DMS 273 (cell line): ENCODE results near the gene MPPED1.

ENCODE experiments used
- DNase-seq: peaks from one replicate; lab custom pipeline; 2025; ENCODE audit not compliant: unreplicated experiment; lab: John Stamatoyannopoulos, UW

The MPPED1 gene, protein sequence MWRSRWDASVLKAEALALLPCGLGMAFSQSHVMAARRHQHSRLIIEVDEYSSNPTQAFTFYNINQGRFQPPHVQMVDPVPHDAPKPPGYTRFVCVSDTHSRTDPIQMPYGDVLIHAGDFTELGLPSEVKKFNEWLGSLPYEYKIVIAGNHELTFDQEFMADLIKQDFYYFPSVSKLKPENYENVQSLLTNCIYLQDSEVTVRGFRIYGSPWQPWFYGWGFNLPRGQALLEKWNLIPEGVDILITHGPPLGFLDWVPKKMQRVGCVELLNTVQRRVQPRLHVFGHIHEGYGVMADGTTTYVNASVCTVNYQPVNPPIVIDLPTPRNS

DNA sequence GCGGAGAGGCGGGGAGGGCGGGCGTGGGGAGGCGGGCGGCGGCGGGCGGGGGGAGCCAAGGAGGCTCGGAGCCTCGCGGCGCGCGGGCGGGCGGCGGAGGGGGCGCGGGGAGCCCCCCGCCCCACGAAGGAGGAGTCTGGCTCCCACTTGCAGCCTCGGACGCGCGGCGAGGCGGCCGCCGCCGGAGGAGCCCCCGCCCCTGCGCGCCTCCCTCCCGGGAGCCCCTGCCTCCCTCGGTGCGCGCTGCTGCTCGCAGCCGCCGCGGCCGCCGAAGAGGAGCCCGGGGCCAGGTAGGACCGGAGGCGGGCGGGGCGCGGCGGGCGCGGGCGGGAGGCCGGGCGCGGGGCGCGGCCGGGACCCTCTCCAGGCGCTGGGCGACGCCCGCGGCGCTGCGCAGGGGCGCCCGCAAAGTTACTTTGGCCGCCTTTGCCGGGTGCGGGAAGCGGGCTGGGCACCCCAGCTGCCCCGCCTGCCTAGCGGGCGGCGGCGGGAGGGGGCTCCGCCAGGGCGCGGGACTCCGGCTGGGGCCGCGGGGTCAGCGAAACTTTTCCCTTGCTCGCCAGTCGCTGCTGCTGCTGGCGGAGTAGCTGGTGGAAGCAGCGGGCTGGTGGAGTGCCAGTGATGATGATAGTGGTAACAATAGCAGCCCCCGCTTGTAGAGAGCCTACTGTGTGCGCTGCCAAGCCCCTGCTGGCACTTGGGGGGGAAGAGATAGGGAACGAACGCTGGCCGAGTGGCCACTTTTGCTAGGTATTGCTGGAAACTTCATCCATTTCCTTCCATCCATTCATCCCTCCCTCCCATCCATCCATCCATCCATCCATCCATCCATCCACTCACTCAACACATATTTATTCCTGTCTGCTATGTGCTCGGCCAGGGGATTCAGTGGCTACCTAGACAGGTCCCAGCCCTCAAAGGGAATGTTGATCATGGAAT is at the start of gene MPPED1:
Gene MPPED1, plus strand, starts transcription at position 146 of the 939 bp plus-strand sequence. CDS start 12,972 bp downstream, outside the sequence.
- no peak for DNase-seq

DNA sequence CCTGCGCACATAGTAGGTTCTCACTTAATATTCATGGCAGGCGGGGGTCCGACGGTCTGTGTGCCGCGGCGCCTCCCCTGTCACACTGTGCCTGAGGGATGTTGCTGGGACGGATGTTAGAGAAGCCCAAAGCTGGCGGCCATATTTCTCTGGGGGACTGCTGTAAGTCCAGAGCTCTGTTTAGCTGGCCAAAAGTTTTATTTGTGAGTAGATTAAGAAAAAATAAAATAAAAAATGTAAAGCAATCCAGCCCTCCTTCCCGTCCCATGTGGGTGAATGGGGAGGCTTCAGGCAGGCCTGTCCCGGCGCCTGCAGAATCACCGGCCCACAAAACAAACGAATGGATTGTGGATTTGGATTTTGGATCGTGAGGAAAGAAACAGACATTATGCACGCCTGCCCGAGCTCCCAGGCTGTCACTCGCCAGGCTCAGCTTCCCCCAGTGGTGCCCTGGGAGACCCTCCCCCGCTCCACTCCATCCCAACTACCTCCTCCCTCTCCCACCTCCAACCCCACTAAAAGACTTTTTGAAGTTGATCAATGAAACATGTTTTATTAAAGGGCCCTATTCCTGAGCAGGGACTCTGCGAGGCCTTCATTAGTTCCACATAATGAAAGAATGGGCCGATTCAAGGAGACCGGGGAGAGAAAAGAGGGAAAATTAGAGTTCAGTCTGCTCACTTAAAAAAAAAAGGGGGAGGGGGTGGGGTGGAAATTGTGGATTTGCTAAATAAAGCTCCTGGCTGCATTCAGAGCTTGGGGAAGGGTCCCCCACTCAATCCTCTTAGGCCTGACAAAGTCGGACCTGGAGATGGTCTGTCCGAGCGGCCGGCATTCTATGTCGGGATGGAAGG is 48.3 kb upstream of the MPPED1 start:
- DNase-seq, result no peak

DNA sequence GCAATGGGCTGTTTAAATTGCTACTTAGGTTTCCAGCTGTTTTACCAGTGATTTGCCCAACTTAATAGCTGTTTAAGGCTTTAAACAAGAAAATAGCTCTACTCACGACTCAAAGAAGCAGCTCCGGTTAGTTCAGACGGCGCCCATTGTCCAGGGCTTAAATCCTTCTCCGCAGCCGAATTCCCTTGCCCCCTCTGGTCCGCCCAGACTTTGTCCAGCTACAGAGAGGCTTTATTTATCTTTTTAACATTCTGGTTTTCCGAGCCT is 47.7 kb upstream of the MPPED1 start:
- DNase-seq, result no peak

DNA sequence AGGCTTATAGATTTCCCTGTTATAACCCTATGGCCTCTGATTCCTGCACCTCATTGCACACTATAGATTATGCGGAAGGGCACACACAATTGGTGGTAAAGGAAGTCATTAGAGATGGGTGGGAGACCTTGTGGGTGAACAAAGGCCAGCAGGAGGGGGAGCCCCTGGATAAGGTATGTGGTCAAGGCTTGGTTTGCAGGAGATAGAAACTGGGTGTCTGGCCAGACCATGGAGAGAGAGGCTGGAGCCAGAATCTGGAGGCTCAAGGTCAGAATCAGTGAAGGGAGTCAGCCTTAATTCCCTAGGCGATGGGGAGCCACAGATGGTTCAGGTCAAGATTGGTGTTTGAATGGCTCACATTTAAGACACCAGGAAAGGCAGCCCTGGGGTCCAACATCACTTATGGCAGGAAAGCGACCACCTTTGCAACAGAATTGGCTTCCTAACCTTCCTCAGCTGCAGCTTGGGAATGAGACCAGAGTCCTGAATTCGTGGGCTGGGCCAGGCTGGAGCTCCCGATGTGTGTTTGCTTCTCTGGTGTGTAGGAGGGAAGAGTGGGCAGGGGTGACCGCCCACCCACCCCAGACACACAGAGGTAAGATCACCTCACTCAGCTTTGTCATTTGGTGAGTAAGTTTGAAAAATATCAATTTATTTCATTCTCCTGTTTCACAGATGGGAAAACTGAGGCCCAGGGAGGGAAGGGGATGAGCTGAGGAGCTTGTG is 45.9 kb upstream of the MPPED1 start:
- no peak for DNase-seq

DNA sequence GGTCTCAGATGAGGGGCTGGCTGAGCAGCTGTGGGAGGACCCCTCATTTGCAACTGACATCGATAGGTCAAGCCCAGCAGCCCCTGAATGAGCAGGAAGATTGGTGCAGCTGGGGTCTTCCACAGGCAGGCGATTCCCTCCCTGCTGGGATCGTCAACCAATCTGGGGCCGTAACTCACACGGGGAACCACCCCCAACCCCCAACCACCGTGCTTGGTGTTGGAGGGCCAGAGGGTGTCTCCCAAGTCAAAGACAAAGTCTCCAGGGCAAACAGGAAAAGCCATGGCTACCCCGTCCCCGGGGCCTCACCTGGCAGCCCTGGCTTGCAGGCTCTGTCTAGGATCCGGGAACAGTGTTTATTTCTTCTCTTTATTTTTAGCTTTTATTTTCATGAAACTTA is 41.8 kb upstream of the MPPED1 start:
- no peak for DNase-seq

DNA sequence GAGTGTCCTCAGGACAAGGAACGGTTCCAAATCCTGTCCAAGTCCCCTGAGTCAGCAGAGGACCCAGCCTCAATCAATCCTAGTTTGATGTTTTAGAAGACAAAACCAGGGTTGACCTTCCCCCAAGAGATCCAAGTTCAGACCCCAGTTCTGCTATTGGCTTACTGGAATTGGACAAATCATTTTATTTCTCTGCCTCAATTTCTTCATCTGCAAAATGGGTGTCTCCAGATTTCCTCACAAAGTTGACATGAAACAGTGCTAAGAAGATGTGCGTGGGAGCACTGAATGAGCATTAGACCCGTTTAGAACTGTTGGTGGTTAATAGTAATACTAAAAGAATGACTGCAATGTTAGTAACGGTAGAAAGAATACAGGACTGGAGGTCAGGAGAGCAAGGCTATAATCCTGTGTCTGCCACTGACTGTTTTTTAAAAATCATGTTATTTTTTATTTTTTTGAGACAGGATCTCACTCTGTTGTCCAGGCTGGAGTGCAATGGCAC is 35.8 kb upstream of the MPPED1 start:
- no peak for DNase-seq

DNA sequence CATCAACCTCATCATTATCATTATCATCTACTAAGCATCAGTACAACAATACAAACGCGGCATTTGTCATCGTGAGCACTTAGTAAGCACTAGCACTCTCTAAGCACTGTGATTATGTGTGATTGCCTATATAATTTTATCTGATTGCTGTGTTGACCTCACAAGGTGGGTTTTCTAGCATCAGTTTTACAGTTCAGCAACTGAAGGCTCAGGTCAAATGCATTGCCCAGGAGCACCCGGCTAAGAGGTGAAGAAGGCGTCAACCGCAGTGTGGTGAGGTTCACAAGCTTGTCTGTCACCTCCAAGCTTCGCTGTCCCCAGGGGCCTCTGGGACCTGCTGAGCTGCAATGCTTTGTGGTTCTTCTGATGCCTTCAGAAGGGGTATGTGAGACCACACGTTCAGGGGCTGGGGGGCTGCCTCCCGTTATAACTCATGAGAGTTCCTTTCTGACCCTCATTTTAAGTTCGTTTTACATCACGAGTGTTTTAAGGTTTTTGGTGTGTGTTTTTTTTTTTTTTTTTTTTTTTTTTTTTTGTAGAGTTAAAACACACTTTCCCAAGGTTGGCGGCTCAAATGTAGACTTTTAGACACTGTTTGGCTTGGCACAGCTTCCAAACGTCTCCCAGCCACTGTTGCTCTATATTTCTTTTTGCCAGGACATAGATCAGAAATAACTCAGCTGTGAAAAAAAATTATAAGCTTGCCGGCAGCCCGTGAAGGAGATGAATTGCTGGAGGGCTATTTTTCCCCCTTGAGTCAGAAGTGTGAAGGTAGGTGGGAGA is 34.9 kb upstream of the MPPED1 start:
- no peak for DNase-seq

DNA sequence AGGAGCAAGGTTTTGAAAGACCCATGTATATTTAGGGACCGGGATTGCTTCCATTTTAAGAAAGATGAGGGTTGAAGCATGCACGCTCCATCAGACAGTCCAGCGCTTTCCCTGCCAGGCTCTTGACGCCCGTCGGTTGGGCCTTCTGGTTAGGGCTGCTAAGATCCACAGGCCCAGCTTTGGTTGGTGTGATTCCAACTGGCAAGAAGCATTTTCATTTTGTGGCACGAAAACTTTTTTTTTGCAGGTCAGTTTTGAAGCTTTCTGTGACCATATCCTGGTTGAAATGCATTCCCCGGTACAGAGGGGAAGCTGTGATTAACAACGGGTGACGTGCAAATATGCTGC is 34.3 kb upstream of the MPPED1 start:
- no peak for DNase-seq

DNA sequence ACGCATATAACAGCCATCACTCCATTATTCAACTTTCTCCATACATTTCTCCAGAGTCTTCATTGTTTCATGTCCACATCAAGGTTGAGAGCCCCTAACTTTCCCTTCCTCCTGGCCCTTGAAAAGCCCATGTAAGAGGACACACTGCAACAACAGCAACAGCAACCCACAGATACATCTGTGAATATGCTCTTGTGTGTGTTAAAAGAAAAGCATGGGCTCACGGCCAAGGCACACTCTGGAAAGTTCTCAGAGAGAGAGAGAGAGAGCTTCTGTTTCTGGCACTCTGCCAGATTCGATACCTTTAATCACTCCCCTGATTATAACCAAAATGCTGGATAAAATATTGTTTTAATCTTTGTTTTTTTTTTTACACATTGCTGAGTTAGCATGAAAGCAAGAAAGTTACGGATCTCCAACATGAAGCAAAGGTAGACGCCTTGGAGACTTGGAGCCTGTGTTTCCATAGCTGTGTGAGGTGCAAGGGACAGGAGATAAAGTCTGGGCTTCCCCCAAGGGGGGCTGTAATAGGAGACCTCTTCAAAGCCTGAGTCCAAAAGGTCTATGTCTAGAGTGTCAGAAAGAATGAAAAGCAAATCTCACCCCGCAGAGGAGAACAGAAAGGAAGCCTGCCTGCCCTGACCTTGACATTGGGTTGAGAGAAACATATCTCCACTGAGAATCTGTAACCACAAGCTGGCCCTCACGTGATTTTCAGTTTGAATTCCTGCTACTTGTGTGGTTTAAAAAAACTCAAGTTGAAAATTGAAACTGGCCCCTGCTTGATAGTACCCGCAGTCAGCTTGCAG is 33.7 kb upstream of the MPPED1 start:
- no peak for DNase-seq

DNA sequence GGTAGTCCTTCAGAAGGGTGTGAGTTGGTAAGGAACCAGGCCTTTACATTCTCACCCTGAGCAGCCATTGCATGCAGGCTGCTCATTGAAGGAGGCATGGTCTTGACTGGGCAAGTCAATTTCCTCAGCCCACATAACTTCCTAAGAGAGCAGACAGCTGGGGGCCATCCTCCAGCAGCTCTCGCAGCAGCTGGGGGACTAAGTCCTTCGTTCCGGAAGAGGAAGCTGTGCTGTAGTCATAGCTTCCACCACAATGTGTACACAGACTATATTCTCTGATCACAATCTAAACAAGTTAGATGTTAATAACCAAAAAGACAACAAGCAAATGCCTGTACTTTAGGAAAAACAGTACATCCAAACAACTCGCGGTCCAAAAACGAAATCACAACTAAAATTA is 30.1 kb upstream of the MPPED1 start:
- no peak for DNase-seq

DNA sequence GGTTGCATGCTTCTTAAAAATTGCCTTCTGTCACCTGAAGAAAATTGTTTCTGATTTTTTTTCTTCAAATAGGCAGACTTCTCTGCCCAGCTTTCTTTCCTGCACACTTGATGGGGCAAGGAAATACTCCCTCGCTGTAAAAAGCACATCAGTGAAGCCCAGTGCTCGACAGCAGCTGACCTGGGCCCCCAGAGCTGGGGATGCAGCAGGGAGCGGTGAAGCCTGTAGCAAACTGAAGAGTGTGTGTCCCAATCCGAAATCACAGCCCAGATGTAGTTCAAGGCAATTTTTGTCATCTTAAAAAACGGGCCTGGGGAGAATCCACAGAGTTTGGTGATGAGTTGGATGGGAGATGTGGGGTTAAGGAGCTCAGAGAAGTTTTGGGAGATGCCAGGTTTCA is 27.0 kb upstream of the MPPED1 start:
- no peak for DNase-seq

DNA sequence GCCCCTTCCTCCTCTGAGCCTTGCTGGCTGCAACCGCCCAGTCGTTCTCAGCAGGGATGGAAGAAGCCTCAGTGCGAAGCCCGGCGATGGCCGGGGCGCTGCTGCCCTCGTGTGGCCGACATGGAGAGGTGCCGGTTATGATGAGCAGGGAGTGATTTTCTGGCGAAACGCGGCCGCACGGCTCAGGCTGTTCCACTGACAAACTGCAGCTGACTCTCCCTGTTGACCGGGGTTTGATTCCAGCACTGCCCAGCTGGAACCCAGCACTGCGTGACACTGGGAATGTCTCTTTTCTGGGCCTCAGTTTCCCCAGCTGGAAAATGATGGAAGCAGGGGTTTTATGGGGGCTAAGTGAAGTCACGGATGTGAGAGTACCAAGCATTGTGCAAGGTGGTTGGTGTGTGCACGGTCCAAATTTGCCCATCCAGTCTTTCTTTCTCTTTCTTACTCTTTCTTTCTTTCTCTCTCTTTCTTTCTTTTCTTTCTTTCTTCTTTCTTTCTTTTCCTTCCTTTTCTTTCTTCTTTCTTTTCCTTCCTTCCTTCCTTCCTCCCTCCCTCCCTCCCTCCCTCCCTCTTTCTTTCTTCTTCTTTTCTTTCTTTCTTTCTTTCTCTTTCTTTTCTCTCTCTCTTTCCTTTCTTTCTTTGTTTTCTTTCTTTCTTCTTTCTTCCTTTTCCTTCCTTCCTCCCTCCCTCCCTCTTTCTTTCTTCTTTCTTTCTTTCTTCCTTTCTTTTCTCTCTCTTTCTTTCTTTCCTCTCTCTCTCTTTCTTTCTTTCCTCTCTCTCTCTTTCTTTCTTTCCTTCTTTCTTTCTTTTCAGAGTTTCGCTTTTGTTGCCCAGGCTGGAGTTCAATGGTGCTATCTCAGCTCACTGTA is 25.8 kb upstream of the MPPED1 start:
- DNase-seq, result peak; percentile 81

DNA sequence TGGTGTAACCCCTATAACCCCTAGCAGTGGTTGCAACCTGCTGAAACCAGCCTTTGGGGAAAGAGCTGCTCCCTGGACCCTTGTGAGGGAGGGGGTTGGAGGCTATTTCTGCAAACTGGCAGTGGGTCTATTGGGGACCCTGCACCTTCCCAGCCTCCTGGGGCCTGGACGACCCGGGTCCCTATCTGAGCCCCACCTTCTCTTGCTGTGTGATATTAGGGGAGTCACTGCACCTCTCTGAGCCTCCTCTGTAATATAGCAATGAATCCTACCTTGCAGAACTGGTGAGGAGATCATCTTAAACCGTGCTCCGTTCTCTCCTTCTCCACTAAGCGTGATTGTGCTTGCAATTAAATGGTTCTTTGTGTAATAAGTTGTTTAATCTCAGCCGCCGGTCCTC is 24.0 kb upstream of the MPPED1 start:
- DNase-seq, result no peak

DNA sequence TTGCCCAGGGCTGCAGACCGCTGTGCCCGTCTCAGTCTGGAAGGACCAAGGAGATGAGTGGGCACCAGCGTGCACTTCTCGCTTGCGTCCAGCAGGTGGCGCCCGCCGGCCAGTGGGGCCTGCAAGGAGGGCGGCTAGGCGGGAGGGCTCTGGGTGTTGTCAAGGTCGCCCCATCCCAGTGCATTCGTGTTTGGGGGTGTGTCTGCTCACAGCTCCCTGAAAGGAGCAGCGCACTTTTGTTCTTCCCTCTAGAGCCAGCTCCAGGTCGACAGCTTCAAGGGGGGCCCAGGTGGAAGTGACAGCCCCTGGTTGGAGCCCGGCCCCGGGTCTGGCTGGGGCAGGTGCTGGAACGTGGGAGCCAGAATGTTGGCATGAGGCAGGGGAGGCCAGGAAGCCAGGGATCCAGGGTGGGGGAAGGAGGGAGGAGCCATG is 23.4 kb upstream of the MPPED1 start:
- DNase-seq, result peak; percentile 83

DNA sequence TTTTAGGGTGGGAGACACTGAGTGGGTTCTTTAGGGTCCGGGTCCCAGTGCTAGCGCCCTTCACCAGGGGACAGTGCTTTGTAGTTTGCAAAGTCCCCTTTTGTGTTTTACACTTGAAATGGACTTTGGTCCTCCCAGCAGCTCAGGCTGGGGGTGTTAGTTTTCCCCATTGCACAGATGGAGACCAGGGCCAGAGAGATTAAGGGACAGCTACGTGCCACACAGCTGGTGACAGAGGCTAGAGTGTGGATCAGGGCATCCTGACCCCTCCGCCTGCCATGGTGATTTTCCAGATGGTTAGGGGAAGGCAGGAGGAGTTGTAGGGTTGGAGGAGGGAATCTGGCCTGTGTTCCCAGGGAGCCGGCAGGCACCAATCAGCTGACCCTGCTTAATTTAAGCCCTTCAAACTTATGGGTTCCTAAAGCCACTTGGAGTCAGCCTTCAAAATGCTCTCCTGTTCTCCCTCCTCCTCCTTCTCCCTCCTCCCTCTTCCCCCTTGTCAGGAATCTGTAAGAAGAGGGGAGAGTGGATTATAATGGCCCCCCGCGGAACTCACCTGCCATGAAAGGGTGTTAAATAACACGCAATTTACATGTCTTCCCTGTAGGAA is 22.5 kb upstream of the MPPED1 start:
- no peak for DNase-seq

DNA sequence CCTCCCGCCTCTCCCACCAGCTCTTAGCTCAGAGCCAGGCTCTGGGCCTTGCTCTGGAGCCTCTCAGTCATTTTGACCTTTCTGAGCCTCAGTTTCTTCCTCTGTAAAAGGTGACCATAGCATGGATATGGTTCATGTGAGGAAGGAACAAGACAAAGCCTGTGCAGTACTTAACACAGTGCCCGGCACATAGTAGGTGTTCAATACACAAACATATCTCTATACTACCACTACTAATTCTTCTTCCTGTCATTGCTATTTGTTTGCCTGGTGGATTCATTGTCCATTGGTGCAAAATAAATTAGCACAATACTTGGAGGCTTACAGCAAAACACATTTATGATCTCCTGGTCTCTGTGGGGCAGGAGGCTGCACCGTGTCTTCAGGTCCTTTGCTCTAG is 21.6 kb upstream of the MPPED1 start:
- DNase-seq, result no peak

DNA sequence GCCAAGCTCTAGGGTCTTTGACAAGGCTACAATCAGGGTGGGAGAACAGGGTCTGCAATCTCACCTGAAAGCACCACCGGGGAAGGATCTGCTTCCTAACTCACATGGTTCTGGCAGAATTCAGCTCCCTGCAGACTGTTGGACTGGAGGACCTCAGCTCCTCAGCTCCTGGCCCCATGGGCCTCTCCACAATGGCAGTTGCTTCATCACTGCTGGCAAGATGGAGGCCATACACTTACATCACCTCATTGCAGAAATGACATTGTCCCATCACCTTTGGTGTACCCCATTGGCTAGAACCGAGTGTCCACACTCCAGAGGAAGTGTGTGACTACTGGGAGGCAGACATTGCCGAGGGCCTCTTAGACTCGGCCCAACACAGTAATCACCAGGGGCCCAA is 20.9 kb upstream of the MPPED1 start:
- DNase-seq, result no peak

DNA sequence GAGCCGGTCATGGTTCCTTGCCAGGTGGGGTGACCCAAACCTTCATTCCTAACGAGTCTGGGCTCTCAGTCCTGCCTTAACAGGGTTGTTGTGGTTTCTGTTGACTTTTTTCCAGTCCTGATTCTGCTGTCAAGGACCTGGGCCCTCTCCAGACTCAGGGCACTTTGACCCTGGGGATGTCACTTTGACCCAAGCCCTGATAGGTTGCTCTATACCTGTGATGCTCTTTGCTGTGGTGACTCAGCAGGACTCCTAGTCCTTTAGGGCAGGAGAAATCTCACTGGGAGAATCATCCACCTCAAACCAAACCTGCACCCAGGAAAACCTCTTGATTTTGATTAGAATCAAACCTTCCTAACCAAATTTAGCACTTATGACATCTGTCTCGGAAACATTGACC is 20.5 kb upstream of the MPPED1 start:
- no peak for DNase-seq
